Activated CD8-positive, alpha-beta memory T cell treated with anti-CD3 and anti-CD28 coated beads for 1 hour (primary cell): ENCODE measurements around the gene DHRS7.

Experiments
- DNase-seq, 2 donors: peaks; one replicate each; pipeline ENCODE4 v3.0.0-alpha.2; 2020; ENCODE audit warnings: low read depth in 1 of 2; ENCODE audit errors: extremely low read depth in 1 of 2

DHRS7 gene

DNA sequence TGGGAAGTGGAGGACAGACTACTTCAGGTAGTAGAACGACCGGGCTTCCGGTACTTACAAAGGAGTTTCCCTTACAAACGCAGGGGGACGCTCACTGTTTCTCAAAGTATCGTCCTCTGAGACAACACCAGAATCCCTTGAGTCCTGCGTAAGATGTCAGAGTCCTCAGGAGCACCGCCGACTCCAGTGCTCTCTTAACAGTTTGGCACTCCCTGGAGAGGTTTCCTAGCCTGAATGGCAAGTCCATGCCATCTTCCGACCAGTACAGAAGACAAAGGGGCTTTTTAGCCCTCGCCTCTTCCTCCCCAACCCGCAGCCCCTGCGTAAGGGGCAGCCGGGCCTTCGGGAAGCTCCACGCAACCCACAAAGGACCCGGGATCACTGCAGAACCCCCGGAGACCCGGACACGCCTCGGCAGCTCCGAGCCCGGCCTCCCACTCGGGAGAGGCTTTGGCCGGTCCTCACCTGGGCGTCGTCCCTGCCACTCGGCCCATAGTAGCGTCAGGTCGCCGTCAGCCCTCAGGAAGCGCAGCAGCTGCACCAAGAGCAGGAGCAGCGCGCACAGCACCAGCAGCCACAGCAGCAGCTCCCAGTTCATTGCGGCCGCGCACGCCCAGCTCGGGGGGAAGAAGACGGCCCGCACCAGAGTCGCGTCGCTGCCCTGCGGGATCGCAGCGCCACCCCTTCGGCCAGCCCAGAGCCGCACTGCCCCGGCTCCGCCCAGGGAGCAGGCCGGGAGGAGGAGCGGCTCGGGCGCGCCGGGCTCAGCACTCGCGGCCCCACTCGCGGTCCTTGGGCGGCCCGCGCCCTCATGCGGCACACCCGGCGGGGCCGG lies at the start of gene DHRS7:
TSS of gene DHRS7 (minus strand) at position 687 of the 835 bp plus-strand sequence. CDS start at position 598, 89 bp downstream.
- DNase-seq: peak; percentile 18 to 52

GRCh38 chr14:60214415-60215126 lies 49.4 kb upstream of the DHRS7 start:
- no peak for DNase-seq

- no peak for DNase-seq
Observed at GRCh38 chr14:60214003-60214402, 48.8 kb upstream of the DHRS7 start.

- DNase-seq: no peak
Observed at GRCh38 chr14:60212503-60213371, 47.5 kb upstream of the DHRS7 start.

GRCh38 chr14:60211153-60211552 lies 46.0 kb upstream of the DHRS7 start:
- DNase-seq: no peak

DNA sequence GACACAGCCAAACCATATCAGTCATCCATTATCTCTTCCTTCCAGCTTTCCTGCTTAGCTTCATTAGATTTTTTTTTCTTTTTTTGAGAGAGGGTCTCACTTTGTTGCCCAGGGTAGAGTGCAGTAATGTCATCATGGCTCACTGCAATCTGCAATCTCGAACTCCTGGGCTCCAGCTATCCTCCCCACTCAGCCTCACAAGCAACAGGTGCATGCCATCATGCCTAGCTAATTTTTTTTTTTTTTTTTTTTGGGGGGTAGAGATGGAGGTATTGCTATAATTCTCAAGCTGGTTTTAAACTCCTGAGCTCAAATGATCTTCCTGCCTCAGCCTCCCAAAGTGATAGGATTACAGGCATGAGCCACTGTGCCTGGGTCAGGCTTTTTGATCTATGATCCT lies 45.5 kb upstream of the DHRS7 start:
- DNase-seq: no peak

- DNase-seq: no peak
Observed at GRCh38 chr14:60206837-60207533, 41.8 kb upstream of the DHRS7 start.

- no peak for DNase-seq
Observed at GRCh38 chr14:60206249-60206670, 41.1 kb upstream of the DHRS7 start.

DNA sequence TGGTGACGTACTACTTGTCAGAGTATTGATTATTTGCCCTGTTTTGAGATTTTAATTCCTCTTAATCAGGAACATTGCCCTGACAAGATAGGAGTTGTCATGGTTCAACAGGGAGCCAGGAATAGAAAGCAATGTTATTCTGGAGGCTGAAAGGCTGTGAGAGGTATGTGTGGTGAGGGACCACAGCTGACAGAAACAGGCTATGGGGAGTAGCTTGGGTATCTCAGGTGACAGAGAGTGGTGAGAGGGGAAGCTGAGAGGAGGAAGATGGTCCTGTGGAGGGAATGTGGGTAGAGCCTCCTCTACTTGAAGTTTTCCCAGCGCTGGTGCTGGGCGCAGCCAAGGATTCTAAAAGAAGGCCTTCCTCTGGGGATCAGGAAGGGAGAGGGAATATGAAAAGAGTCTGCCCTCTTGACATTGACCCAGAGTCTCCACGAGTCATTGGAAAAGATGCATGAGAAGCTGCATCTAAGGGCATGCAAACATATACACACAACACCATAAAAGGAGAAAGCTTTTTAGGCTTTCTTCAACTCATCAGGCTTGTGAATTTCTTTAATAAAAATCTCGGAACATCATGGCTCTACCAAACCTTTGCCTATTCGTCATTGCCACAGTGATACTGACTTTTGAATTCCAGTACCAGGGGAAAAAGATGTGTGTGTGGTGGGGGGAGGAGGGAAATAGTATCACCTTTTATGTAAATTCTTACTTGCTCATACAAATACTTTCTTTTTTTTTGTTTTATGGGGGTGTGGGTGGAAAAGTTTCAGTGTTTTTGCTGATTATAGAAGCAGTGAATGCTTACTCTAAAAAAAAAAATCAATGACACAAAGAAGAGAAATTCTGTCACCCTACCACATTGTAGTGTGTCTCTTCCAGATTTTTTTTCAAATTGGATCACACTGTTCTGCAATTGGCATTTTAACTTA lies 39.9 kb upstream of the DHRS7 start:
- no peak for DNase-seq

DNA sequence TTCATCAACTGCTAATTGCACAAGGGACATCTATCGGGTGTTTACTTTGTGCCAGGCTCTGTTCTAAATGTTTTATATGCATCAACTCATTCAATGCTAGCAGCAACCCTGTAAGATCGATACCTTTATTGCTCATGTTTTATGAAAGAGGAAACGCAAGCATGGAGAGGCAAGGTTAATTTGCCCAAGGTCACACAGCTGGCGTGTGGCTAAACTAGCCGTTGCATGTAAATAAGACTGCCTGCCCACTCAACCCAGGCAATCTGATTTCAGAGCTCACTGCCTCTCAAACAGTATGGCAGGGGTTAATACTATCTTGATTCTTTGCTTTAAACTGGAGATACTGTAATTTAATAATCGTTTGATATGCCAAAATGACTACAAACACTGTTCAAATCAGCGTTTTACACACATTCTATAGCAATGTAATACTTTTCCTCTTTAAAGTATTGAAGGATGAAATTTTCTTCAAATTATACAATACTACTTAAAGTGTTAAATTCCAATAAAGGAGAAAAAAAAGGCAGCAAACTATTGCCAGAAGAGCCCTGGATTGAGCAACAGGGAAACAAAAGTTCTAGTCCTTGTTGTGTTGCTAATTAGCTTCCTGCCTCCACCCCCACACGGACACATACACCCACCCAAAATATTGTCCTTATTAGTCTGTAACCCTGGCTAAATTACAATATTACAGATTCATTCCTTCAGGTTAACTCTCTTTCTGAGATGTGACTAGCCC lies 39.1 kb upstream of the DHRS7 start:
- no peak for DNase-seq

DNA sequence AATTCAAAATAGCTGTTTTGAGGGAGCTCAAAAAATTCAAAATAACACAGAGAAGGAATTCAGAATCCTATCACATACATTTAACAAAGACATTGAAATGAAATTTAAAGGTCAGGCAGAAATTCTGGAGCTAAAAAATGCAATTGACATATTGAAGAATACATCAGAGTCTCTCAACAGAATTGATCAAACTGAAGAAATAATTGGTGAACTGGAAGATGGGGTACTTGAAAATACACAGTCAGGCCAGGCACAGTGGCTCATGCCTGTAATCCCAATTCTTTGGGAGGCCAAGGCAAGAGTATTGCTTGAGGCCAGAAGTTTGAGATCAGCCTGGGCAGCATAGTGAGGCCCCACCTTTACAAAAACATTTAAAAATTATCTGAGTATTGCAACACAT lies 34.1 kb upstream of the DHRS7 start:
- DNase-seq: no peak

- no peak for DNase-seq
Observed at GRCh38 chr14:60197629-60198303, 32.6 kb upstream of the DHRS7 start.

DNA sequence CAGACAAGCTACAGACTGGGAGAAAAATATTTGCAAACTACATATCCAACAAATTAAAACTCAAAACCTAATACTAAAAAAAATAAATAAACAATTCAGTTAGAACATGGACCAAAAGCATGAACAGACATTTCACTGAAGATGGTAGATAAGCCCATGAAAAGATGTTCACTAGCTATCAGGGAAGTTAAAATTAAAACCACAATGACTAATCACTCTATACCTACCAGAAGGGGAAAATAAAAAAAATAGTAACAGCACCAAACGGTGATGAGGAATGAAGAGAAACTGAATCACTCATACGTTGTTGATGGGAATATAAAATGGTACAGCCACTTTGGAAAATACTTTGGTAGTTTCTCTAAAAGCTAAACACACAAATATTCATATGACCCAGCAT lies 31.1 kb upstream of the DHRS7 start:
- no peak for DNase-seq

GRCh38 chr14:60195179-60195810 lies 30.1 kb upstream of the DHRS7 start:
- DNase-seq: no peak

GRCh38 chr14:60189923-60190840 lies 25.0 kb upstream of the DHRS7 start:
- no peak for DNase-seq

DNA sequence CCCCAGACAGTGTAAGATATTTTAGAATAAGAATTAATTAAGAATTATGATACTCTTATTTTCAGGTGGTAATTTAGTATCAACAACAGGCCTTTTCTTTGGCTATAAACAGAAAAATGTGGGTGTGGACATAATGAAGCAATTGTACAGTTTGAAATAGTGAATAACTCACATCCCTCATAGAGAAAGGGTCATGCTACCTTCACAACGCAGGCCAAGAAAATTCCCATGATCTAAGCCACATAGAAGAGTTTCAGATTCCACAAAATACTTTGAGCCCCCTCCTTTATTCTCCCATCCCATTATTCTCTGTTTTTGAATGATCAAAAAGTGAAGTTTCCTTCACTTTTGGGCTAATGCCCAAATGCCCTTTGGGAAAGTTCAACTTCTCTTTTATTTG lies 23.5 kb upstream of the DHRS7 start:
- no peak for DNase-seq

GRCh38 chr14:60188115-60188514 lies 22.9 kb upstream of the DHRS7 start:
- no peak for DNase-seq
